Osteoblast (primary cell): Measurements from ENCODE around the gene EHBP1. TPM values are rescaled to one million over a fixed set of nuclear protein-coding genes. Genes with fewer than 3 reads are reported as not detected.

Experiments used
- DNase-seq: peaks from one replicate; pipeline ENCODE4 v3.0.0; 2011; ENCODE audit warnings: low spot score, mixed read lengths; ENCODE audit not compliant: insufficient read length; ENCODE audit errors: missing footprints
- H2AFZ ChIP-seq: 2 replicates; pipeline ENCODE4 v1.6.0; 2011; ENCODE audit warnings: mild to moderate bottlenecking, low read length
- H3K27ac ChIP-seq: 2 replicates; pipeline ENCODE4 v1.5.1; 2011; ENCODE audit warnings: mild to moderate bottlenecking, low read depth, low read length, moderate library complexity
- H3K27me3 ChIP-seq: 2 replicates; pipeline ENCODE4 v1.6.0; 2012; ENCODE audit warnings: mild to moderate bottlenecking, control low read depth, inconsistent platforms, low read length, moderate library complexity; ENCODE audit not compliant: insufficient read depth
- H3K36me3 ChIP-seq: 2 replicates; pipeline ENCODE4 v1.5.1; 2011; ENCODE audit warnings: mild to moderate bottlenecking, low read length, control low read depth, moderate library complexity; ENCODE audit not compliant: insufficient read depth
- H3K4me1 ChIP-seq: 2 replicates; pipeline ENCODE4 v1.5.1; 2011; ENCODE audit warnings: mild to moderate bottlenecking, low read length, control low read depth, moderate library complexity; ENCODE audit not compliant: insufficient read depth
- H3K4me2 ChIP-seq: 2 replicates; pipeline ENCODE4 v1.6.0; 2011; ENCODE audit warnings: mild to moderate bottlenecking, low read length; ENCODE audit not compliant: insufficient read depth
- H3K4me3 ChIP-seq: fragments of 200-600 bp; sonication (generic); 3 replicates; pipeline ENCODE4 v1.5.1; 2012; ENCODE audit warnings: mild to moderate bottlenecking, low read length, inconsistent platforms; ENCODE audit not compliant: insufficient read depth
- H3K79me2 ChIP-seq: 2 replicates; pipeline ENCODE4 v1.6.0; 2012; ENCODE audit warnings: mild to moderate bottlenecking, low read length, control low read depth, inconsistent platforms; ENCODE audit not compliant: insufficient read depth
- H3K9me3 ChIP-seq: 2 replicates; pipeline ENCODE4 v1.5.1; 2011; ENCODE audit warnings: low read depth, low read length, control low read depth
- H4K20me1 ChIP-seq: 2 replicates; pipeline ENCODE4 v1.6.0; 2012; ENCODE audit warnings: mild to moderate bottlenecking, low read length, control low read depth; ENCODE audit not compliant: insufficient read depth
- CTCF ChIP-seq: IDR thresholded peaks from 2 replicates; pipeline ENCODE4 v1.5.1; 2011; ENCODE audit warnings: mild to moderate bottlenecking, low read depth, low read length, moderate library complexity; ENCODE audit errors: extremely low read depth
- total RNA-seq: library from RNA; depleted of rRNA; stranded (reverse); fragments of >200 nt; gene quantifications from 2 replicates; pipeline ENCODE4 v1.2.3, GENCODE V29; 2012

EHBP1 gene
- total RNA-seq, 1 donor: 96.3 TPM

GRCh38 chr2:62687636-62688035 lies 17.9 kb upstream of the EHBP1 start:
- H3K4me2 ChIP-seq: no peak overlapping the region
- no peak overlapping the region for H2AFZ ChIP-seq
- TF ChIP-seq CTCF: no peak

GRCh38 chr2:62688771-62689170 lies 16.7 kb upstream of the EHBP1 start:
- H3K27me3 ChIP-seq: no peaks in the 10 kb centered on the region
- H3K4me1 ChIP-seq: peaks cover 3% of the 10 kb centered on the region
- H3K36me3 ChIP-seq: no peaks in the 10 kb centered on the region
- no peaks in the 10 kb centered on the region for H4K20me1 ChIP-seq
- H3K4me2 ChIP-seq: no peak overlapping the region
- H3K79me2 ChIP-seq: no peaks in the 10 kb centered on the region
- H3K4me3 ChIP-seq: no peak overlapping the region
- no peak for DNase-seq
- H2AFZ ChIP-seq: no peak overlapping the region
- no peak overlapping the region for H3K27ac ChIP-seq
- no peaks in the 10 kb centered on the region for H3K9me3 ChIP-seq
- no peak for TF ChIP-seq CTCF

More at GRCh38 chr2:62687636-62688035, 17.9 kb upstream of the EHBP1 start:
- Histone ChIP-seq H3K27me3 (no peaks in the 10 kb centered on the region), H4K20me1 (no peaks in the 10 kb centered on the region), H3K4me3 (no peak overlapping the region), H3K9me3 (no peaks in the 10 kb centered on the region), H3K36me3 (no peaks in the 10 kb centered on the region), H3K79me2 (no peaks in the 10 kb centered on the region), H3K27ac (no peak overlapping the region), H3K4me1 (peaks cover 3% of the 10 kb centered on the region)
- DNase-seq: no peak

- Histone ChIP-seq H3K4me3 (no peak overlapping the region), H3K36me3 (no peaks in the 10 kb centered on the region), H3K79me2 (no peaks in the 10 kb centered on the region), H4K20me1 (no peaks in the 10 kb centered on the region), H3K27me3 (no peaks in the 10 kb centered on the region), H3K27ac (no peak overlapping the region), H2AFZ (no peak overlapping the region), H3K4me1 (peaks cover 3% of the 10 kb centered on the region), H3K4me2 (no peak overlapping the region), H3K9me3 (no peaks in the 10 kb centered on the region)
- no peak for TF ChIP-seq CTCF
- no peak for DNase-seq
These were observed 14.3 kb upstream of the EHBP1 start for GRCh38 chr2:62691186-62691585.

GRCh38 chr2:62692225-62692624 lies 13.3 kb upstream of the EHBP1 start:
- Histone ChIP-seq H3K27ac (no peak overlapping the region), H3K4me1 (peaks cover 2% of the 10 kb centered on the region), H3K36me3 (no peaks in the 10 kb centered on the region)

More at GRCh38 chr2:62692225-62692624, 13.3 kb upstream of the EHBP1 start:
- no peak overlapping the region for H3K4me2 ChIP-seq
- no peaks in the 10 kb centered on the region for H3K9me3 ChIP-seq
- no peaks in the 10 kb centered on the region for H3K79me2 ChIP-seq
- no peak for TF ChIP-seq CTCF
- no peak overlapping the region for H3K4me3 ChIP-seq
- H3K27me3 ChIP-seq: no peaks in the 10 kb centered on the region
- H2AFZ ChIP-seq: no peak overlapping the region
- H4K20me1 ChIP-seq: no peaks in the 10 kb centered on the region
- DNase-seq: no peak
